H9 (cell line): ENCODE measurements around the gene NACC2. TPM values are rescaled to one million over a fixed set of nuclear protein-coding genes. Genes with fewer than 3 reads are reported as not detected.

Experiments
- DNase-seq: peaks from one replicate; pipeline ENCODE4 v3.0.0-alpha.2; 2017
- H2AFZ ChIP-seq: one replicate; pipeline ENCODE4 v1.6.1; 2013; ENCODE audit warnings: mild to moderate bottlenecking, low read length, control low read depth, moderate library complexity
- H2AK5ac ChIP-seq: 2 replicates; pipeline ENCODE4 v1.6.1; 2013; ENCODE audit warnings: low read length, control low read depth, mixed read lengths; ENCODE audit not compliant: insufficient read length
- H2BK120ac ChIP-seq: one replicate; pipeline ENCODE4 v1.6.1; 2013; ENCODE audit warnings: low read depth, mild to moderate bottlenecking, low read length, control low read depth, inconsistent platforms; ENCODE audit not compliant: poor library complexity, severe bottlenecking
- H2BK12ac ChIP-seq: 2 replicates; pipeline ENCODE4 v1.6.1; 2013; ENCODE audit warnings: low read length, control low read depth, mixed read lengths, low read depth; ENCODE audit not compliant: insufficient read length
- H2BK15ac ChIP-seq: 2 replicates; pipeline ENCODE4 v1.6.1; 2013; ENCODE audit warnings: low read depth, low read length, control low read depth
- H2BK20ac ChIP-seq: one replicate; pipeline ENCODE4 v1.6.1; 2013; ENCODE audit warnings: low read depth, mild to moderate bottlenecking, low read length, control low read depth, inconsistent platforms; ENCODE audit not compliant: poor library complexity, severe bottlenecking
- H2BK5ac ChIP-seq: 2 replicates; pipeline ENCODE4 v1.6.1; 2013; ENCODE audit warnings: low read length, control low read depth, mixed read lengths; ENCODE audit not compliant: insufficient read length
- H3K14ac ChIP-seq: 2 replicates; pipeline ENCODE4 v1.6.1; 2013; ENCODE audit warnings: low read length, control low read depth; ENCODE audit not compliant: insufficient read depth
- H3K18ac ChIP-seq: 2 replicates; pipeline ENCODE4 v1.6.1; 2013; ENCODE audit warnings: low read depth, mild to moderate bottlenecking, mixed read lengths, low read length, control low read depth; ENCODE audit not compliant: insufficient read length
- H3K23ac ChIP-seq: 2 replicates; pipeline ENCODE4 v1.6.1; 2013; ENCODE audit warnings: low read length, control low read depth, mixed read lengths, low read depth; ENCODE audit not compliant: insufficient read length
- H3K23me2 ChIP-seq: 2 replicates; pipeline ENCODE4 v1.6.1; 2013; ENCODE audit warnings: low read depth, mild to moderate bottlenecking, mixed read lengths, low read length, control low read depth; ENCODE audit not compliant: insufficient read length, poor library complexity, severe bottlenecking
- H3K27ac ChIP-seq: 2 replicates; pipeline ENCODE4 v1.5.1; 2013; ENCODE audit warnings: low read length, control low read depth, mixed read lengths, low read depth; ENCODE audit not compliant: insufficient read length
- H3K27me3 ChIP-seq: 2 replicates; pipeline ENCODE4 v1.6.1; 2013; ENCODE audit warnings: low read length, control low read depth, inconsistent platforms; ENCODE audit not compliant: insufficient read depth
- H3K4ac ChIP-seq: 2 replicates; pipeline ENCODE4 v1.6.1; 2013; ENCODE audit warnings: low read depth, mild to moderate bottlenecking, control low read depth, inconsistent platforms, low read length, moderate library complexity
- H3K4me1 ChIP-seq: 2 replicates; pipeline ENCODE4 v1.6.1; 2013; ENCODE audit warnings: low read length, control low read depth, inconsistent platforms; ENCODE audit not compliant: insufficient read depth
- H3K4me2 ChIP-seq: 2 replicates; pipeline ENCODE4 v1.6.1; 2013; ENCODE audit warnings: low read length, control low read depth, mixed read lengths; ENCODE audit not compliant: insufficient read length, insufficient read depth
- H3K56ac ChIP-seq: 2 replicates; pipeline ENCODE4 v1.6.1; 2013; ENCODE audit warnings: low read depth, mild to moderate bottlenecking, mixed read lengths, low read length, control low read depth; ENCODE audit not compliant: insufficient read length
- H3K79me1 ChIP-seq: 2 replicates; pipeline ENCODE4 v1.6.1; 2013; ENCODE audit warnings: low read depth, mild to moderate bottlenecking, moderate library complexity, low read length, control low read depth, inconsistent platforms; ENCODE audit not compliant: insufficient read depth, poor library complexity, severe bottlenecking
- H3K79me2 ChIP-seq: 2 replicates; pipeline ENCODE4 v1.6.1; 2013; ENCODE audit warnings: low read length, control low read depth, inconsistent platforms; ENCODE audit not compliant: insufficient read depth
- H3K9ac ChIP-seq: 2 replicates; pipeline ENCODE4 v1.6.1; 2013; ENCODE audit warnings: low read length, control low read depth, mixed read lengths; ENCODE audit not compliant: insufficient read length; ENCODE audit errors: extremely low read depth
- H3K9me3 ChIP-seq: one replicate; pipeline ENCODE4 v1.6.1; 2013; ENCODE audit warnings: low read depth, low read length, inconsistent platforms; ENCODE audit not compliant: control insufficient read depth
- H3T11ph ChIP-seq: one replicate; pipeline ENCODE4 v1.6.1; 2013; ENCODE audit warnings: mild to moderate bottlenecking, low read length, control low read depth, inconsistent platforms
- H4K20me1 ChIP-seq: one replicate; pipeline ENCODE4 v1.6.1; 2013; ENCODE audit not compliant: control insufficient read depth, insufficient read length, insufficient read depth
- H4K5ac ChIP-seq: 2 replicates; pipeline ENCODE4 v1.6.1; 2013; ENCODE audit warnings: low read depth, mild to moderate bottlenecking, mixed read lengths, low read length, control low read depth; ENCODE audit not compliant: insufficient read length
- H4K8ac ChIP-seq: replicated peaks from 2 replicates; pipeline ENCODE4 v1.6.1; 2013; ENCODE audit warnings: low read length, control low read depth, mixed read lengths, low read depth; ENCODE audit not compliant: insufficient read length
- H4K91ac ChIP-seq: 2 replicates; pipeline ENCODE4 v1.6.1; 2013; ENCODE audit warnings: low read depth, mild to moderate bottlenecking, moderate library complexity, mixed read lengths, low read length, control low read depth; ENCODE audit not compliant: insufficient read length
- H3K27ac Mint-ChIP-seq, 3 experiments: 2 replicates in 2 of 3; 3 replicates in 1 of 3; pipeline ENCODE4 v1.8.0; 2020 to 2021; ENCODE audit warnings: mixed read lengths in 3 of 3, mild to moderate bottlenecking in 1 of 3, moderate library complexity in 1 of 3
- H3K27me3 Mint-ChIP-seq: 2 replicates; pipeline ENCODE4 v1.8.0; 2021; ENCODE audit warnings: low read depth, mild to moderate bottlenecking, moderate library complexity, mixed read lengths
- H3K36me3 Mint-ChIP-seq, 3 experiments: 2 replicates in 2 of 3; 3 replicates in 1 of 3; pipeline ENCODE4 v1.8.0; 2020 to 2021; ENCODE audit warnings: low read depth in 3 of 3, mixed read lengths in 3 of 3; ENCODE audit not compliant: insufficient read depth in 1 of 3
- H3K4me1 Mint-ChIP-seq, 2 experiments: 2 replicates each; pipeline ENCODE4 v1.8.0; 2020; ENCODE audit warnings: mixed read lengths in 2 of 2
- H3K4me3 Mint-ChIP-seq, 2 experiments: 2 replicates in 1 of 2; 3 replicates in 1 of 2; pipeline ENCODE4 v1.8.0; 2020 to 2021; ENCODE audit warnings: mild to moderate bottlenecking in 2 of 2, mixed read lengths in 2 of 2, moderate library complexity in 1 of 2
- H3K9me3 Mint-ChIP-seq, 2 experiments: 2 replicates in 1 of 2; 3 replicates in 1 of 2; pipeline ENCODE4 v1.8.0; 2020; ENCODE audit warnings: mild to moderate bottlenecking in 2 of 2, mixed read lengths in 2 of 2, moderate library complexity in 1 of 2
- WGBS: extraction: QIAGEN DNeasy Blood & Tissue Kit; methylation state at CpG from one replicate; pipeline ENCODE4 v1.1.7; 2013; ENCODE audit warnings: missing lambda C conversion rate, low lambda C conversion rate, mixed read lengths; ENCODE audit not compliant: insufficient read length; ENCODE audit errors: extremely low coverage; 5-methylcytosine and 5-hydroxymethylcytosine counted together
- total RNA-seq: library from RNA; stranded (reverse); gene quantifications from 2 replicates; pipeline ENCODE4 v1.2.1, GENCODE V29; 2021
- TF ChIP-seq, protein P1 (sequence below): fragments of 200-600 bp; sonication (generic); conservative IDR thresholded peaks from 3 replicates; pipeline ENCODE4 v1.8.0; 2021; ENCODE audit warnings: antibody characterized with exemption, mild to moderate bottlenecking

NACC2 gene
- total RNA-seq, 1 experiment from 2014 or later: 11.5 TPM

DNA sequence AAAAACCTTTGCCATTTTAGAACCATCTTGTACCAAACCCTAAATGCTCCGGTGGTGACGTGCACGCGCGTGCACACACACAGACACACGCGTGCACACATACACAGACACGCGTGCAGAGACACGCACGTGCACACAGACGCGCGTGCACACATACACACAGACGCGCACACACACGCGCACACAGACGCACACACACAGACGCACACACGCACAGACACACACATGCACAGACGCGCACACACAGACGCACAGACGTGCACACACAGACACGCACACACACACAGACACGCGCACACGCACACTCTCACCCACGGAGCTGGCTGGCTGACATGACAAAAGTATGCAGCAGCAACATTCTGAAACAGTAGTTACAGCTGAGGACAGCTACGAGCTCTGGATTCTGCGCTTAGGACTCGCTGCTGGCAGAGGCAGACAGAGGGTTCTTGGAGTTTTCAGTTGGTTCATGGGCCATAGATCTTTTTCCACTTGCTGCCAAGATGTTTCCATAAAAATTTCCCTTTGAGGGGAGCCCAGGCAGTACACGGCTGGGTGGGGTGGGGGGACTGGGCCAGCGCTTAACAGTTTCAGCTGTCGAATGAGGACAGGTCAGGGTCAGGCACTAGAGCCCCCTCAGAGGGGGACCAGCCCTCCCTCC, 87.7 kb downstream of the NACC2 start:
- Mint-ChIP-seq H3K9me3 (no peaks in the 10 kb centered on the region; a peak in 1 of 5 replicates), H3K36me3 (0 out of 7 replicates have a peak, but pooled peaks cover 0 to 4% (median 0%) of the 10 kb centered on the region in 3 experiments), H3K27ac (peak overlapping the region in 2 of 3 experiments; percentile 30 to 69; a peak in 6 of 7 replicates), H3K27me3 (no peaks in the 10 kb centered on the region), H3K4me1 (peaks cover 55 to 73% of the 10 kb centered on the region in 2 experiments), H3K4me3 (no peak overlapping the region; a peak in 1 of 5 replicates)
- Histone ChIP-seq H2AK5ac (no peak overlapping the region), H2BK12ac (no peak overlapping the region), H3T11ph (no peak overlapping the region), H3K79me1 (no peaks in the 10 kb centered on the region), H3K27me3 (no peaks in the 10 kb centered on the region), H3K18ac (no peak overlapping the region), H3K56ac (no peak overlapping the region), H3K4me1 (no peaks in the 10 kb centered on the region; the same call in 1 of the 2 replicates), H3K23ac (no peak overlapping the region), H3K14ac (no peak overlapping the region), H4K8ac (no peak overlapping the region), H2BK15ac (no peak overlapping the region), H3K27ac (no peak overlapping the region), H2BK120ac (no peak overlapping the region), H2AFZ (no peak overlapping the region), H2BK5ac (no peak overlapping the region), H4K5ac (no peak overlapping the region), H3K9me3 (no peaks in the 10 kb centered on the region), H3K4me2 (no peak overlapping the region), H4K20me1 (no peaks in the 10 kb centered on the region), H3K79me2 (no peaks in the 10 kb centered on the region), H3K23me2 (no peaks in the 10 kb centered on the region), H3K4ac (no peak overlapping the region), H3K9ac (no peak overlapping the region), H4K91ac (no peak overlapping the region), H2BK20ac (no peak overlapping the region)
- no CpG with 5 or more reads among the region's 36 CpGs for WGBS
- DNase-seq: no peak
- TF ChIP-seq, protein P1, sequence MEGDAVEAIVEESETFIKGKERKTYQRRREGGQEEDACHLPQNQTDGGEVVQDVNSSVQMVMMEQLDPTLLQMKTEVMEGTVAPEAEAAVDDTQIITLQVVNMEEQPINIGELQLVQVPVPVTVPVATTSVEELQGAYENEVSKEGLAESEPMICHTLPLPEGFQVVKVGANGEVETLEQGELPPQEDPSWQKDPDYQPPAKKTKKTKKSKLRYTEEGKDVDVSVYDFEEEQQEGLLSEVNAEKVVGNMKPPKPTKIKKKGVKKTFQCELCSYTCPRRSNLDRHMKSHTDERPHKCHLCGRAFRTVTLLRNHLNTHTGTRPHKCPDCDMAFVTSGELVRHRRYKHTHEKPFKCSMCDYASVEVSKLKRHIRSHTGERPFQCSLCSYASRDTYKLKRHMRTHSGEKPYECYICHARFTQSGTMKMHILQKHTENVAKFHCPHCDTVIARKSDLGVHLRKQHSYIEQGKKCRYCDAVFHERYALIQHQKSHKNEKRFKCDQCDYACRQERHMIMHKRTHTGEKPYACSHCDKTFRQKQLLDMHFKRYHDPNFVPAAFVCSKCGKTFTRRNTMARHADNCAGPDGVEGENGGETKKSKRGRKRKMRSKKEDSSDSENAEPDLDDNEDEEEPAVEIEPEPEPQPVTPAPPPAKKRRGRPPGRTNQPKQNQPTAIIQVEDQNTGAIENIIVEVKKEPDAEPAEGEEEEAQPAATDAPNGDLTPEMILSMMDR: no peak
